H1 (cell line): Measurements from ENCODE around the gene EVA1B. TPM values are rescaled to one million over a fixed set of nuclear protein-coding genes. Genes with fewer than 3 reads are reported as not detected.

Source experiments
- CTCF ChIA-PET: fragments of 300-600 bp; sonication (Branson Sonifier 250); formaldehyde crosslinking; loops from one replicate; lab custom pipeline; 2021; ENCODE audit not compliant: partially characterized antibody; lab: Charles Lee
- POLR2A ChIA-PET: fragments of 300-600 bp; sonication (Branson Sonifier 250); formaldehyde crosslinking; loops from one replicate; lab custom pipeline; 2021; ENCODE audit warnings: inconsistent platforms; ENCODE audit not compliant: partially characterized antibody; lab: Charles Lee
- DNase-seq, 2 experiments: peaks; one replicate each; pipeline versions ENCODE4 v3.0.0 to v3.0.0-alpha.2; 2010 to 2022; ENCODE audit warnings: low spot score in 2 of 2, low read depth in 1 of 2, mixed read lengths in 1 of 2
- FAIRE-seq: peaks from 2 replicates; lab custom pipeline; 2011; peaks lifted over from hg19 to GRCh38; lab: Jason Lieb, UNC
- H2AFZ ChIP-seq: 2 replicates; pipeline ENCODE4 v1.8.1; 2012; ENCODE audit warnings: low read length, inconsistent platforms
- H2AK5ac ChIP-seq: 2 replicates; pipeline ENCODE4 v1.6.1; 2013; ENCODE audit warnings: low read depth, low read length
- H2BK120ac ChIP-seq: replicated peaks from 2 replicates; pipeline ENCODE3; 2013; ENCODE audit warnings: low read depth, low read length, inconsistent platforms
- H2BK12ac ChIP-seq: 2 replicates; pipeline ENCODE4 v1.6.1; 2013; ENCODE audit warnings: low read depth, low read length
- H2BK15ac ChIP-seq: 2 replicates; pipeline ENCODE4 v1.6.1; 2013; ENCODE audit warnings: low read length
- H2BK20ac ChIP-seq: 2 replicates; pipeline ENCODE4 v1.6.1; 2013; ENCODE audit warnings: low read length
- H2BK5ac ChIP-seq: 2 replicates; pipeline ENCODE4 v1.6.1; 2013; ENCODE audit warnings: low read depth, low read length
- H3K14ac ChIP-seq: 2 replicates; pipeline ENCODE4 v1.6.1; 2013; ENCODE audit warnings: inconsistent platforms; ENCODE audit not compliant: insufficient read length
- H3K18ac ChIP-seq: 2 replicates; pipeline ENCODE4 v1.6.1; 2013; ENCODE audit warnings: low read length; ENCODE audit errors: extremely low read depth
- H3K23ac ChIP-seq: 2 replicates; pipeline ENCODE4 v1.6.1; 2013; ENCODE audit warnings: inconsistent platforms; ENCODE audit not compliant: insufficient read length
- H3K23me2 ChIP-seq: 2 replicates; pipeline ENCODE4 v1.6.1; 2013; ENCODE audit warnings: low read depth, low read length
- H3K27ac ChIP-seq: 2 replicates; pipeline ENCODE4 v1.6.1; 2011; ENCODE audit warnings: low read depth, low read length, inconsistent platforms
- H3K27me3 ChIP-seq, 4 experiments: replicated peaks in 1 of 4; 1 replicate in 1 of 4; 2 replicates in 3 of 4; pipeline versions ENCODE4 v1.6.1 to v1.8.1; 2011 to 2013; ENCODE audit warnings: low read length in 3 of 4, mild to moderate bottlenecking in 3 of 4, inconsistent platforms in 2 of 4, mixed read lengths in 2 of 4, moderate library complexity in 1 of 4; ENCODE audit not compliant: control insufficient read depth in 3 of 4, insufficient read depth in 3 of 4; ENCODE audit errors: extremely low read depth in 1 of 4
- H3K36me3 ChIP-seq, 4 experiments: 2 replicates each; pipeline versions ENCODE4 v1.6.1 to v1.8.1; 2011 to 2013; ENCODE audit warnings: mild to moderate bottlenecking in 4 of 4, low read length in 3 of 4, moderate library complexity in 2 of 4, control low read depth in 1 of 4, inconsistent platforms in 1 of 4; ENCODE audit not compliant: insufficient read depth in 4 of 4, control insufficient read depth in 2 of 4
- H3K4ac ChIP-seq: replicated peaks from 2 replicates; pipeline ENCODE3; 2013; ENCODE audit warnings: low read length, low read depth, mixed read lengths, inconsistent platforms; ENCODE audit not compliant: insufficient read length
- H3K4me1 ChIP-seq, 4 experiments: replicated peaks in 1 of 4; 1 replicate in 1 of 4; 2 replicates in 3 of 4; pipeline versions ENCODE4 v1.6.1 to v1.8.1; 2011 to 2013; ENCODE audit warnings: low read length in 3 of 4, inconsistent platforms in 2 of 4, mixed read lengths in 1 of 4; ENCODE audit not compliant: insufficient read depth in 4 of 4, control insufficient read depth in 3 of 4
- H3K4me2 ChIP-seq, 2 experiments: 2 replicates each; pipeline versions ENCODE4 v1.6.1 to v1.8.1; 2011 to 2013; ENCODE audit warnings: low read depth in 2 of 2, low read length in 2 of 2, control low read depth in 1 of 2, inconsistent platforms in 1 of 2, mild to moderate bottlenecking in 1 of 2; ENCODE audit not compliant: insufficient read depth in 1 of 2
- H3K4me3 ChIP-seq, 4 experiments: fragments of 200-600, 300-600 bp in 1 of 4; sonication (generic), shearing (Covaris generic), sonication (Bioruptor Twin) in 1 of 4; 2 replicates each; pipeline versions ENCODE4 v1.5.1 to v1.8.1; 2011 to 2016; ENCODE audit warnings: low read length in 4 of 4, low read depth in 3 of 4, control low read depth in 2 of 4, inconsistent platforms in 2 of 4, mild to moderate bottlenecking in 2 of 4, mixed read lengths in 1 of 4, moderate library complexity in 1 of 4; ENCODE audit not compliant: insufficient read depth in 2 of 4; ENCODE audit errors: extremely low read depth in 1 of 4
- H3K56ac ChIP-seq: replicated peaks from 2 replicates; pipeline ENCODE3; 2013; ENCODE audit warnings: low read depth, mild to moderate bottlenecking, mixed read lengths, low read length, inconsistent platforms; ENCODE audit not compliant: insufficient read length
- H3K79me1 ChIP-seq: 2 replicates; pipeline ENCODE4 v1.6.1; 2013; ENCODE audit warnings: low read depth, low read length, control low read depth
- H3K79me2 ChIP-seq, 2 experiments: 2 replicates each; pipeline versions ENCODE4 v1.6.1 to v1.8.1; 2012 to 2013; ENCODE audit warnings: low read length in 2 of 2, mild to moderate bottlenecking in 2 of 2, inconsistent platforms in 1 of 2; ENCODE audit not compliant: insufficient read depth in 2 of 2, control insufficient read depth in 1 of 2
- H3K9ac ChIP-seq, 4 experiments: replicated peaks in 1 of 4; 1 replicate in 1 of 4; 2 replicates in 3 of 4; pipeline versions ENCODE4 v1.6.1 to v1.8.1; 2011 to 2013; ENCODE audit warnings: low read depth in 3 of 4, low read length in 3 of 4, control low read depth in 2 of 4, mild to moderate bottlenecking in 2 of 4, moderate library complexity in 2 of 4, inconsistent platforms in 1 of 4; ENCODE audit errors: extremely low read depth in 1 of 4
- H3K9me3 ChIP-seq, 2 experiments: 2 replicates each; pipeline versions ENCODE4 v1.6.1 to v1.8.1; 2012 to 2013; ENCODE audit warnings: mild to moderate bottlenecking in 2 of 2, moderate library complexity in 2 of 2, control low read depth in 1 of 2, inconsistent platforms in 1 of 2, low read depth in 1 of 2, low read length in 1 of 2, mixed read lengths in 1 of 2; ENCODE audit not compliant: insufficient read depth in 2 of 2
- H4K20me1 ChIP-seq, 2 experiments: replicated peaks in 1 of 2; 2 replicates each; pipeline versions ENCODE3 to v1.8.1; 2011 to 2013; ENCODE audit warnings: inconsistent platforms in 2 of 2, low read length in 2 of 2, mild to moderate bottlenecking in 1 of 2; ENCODE audit not compliant: insufficient read depth in 2 of 2, control insufficient read depth in 1 of 2
- H4K5ac ChIP-seq: 2 replicates; pipeline ENCODE4 v1.6.1; 2013; ENCODE audit warnings: low read length, low read depth, mixed read lengths, inconsistent platforms; ENCODE audit not compliant: insufficient read length
- H4K8ac ChIP-seq: 2 replicates; pipeline ENCODE4 v1.8.0; 2013; ENCODE audit warnings: mild to moderate bottlenecking, moderate library complexity, low read length, inconsistent platforms; ENCODE audit not compliant: insufficient read depth; ENCODE audit errors: extremely low read depth
- H4K91ac ChIP-seq: replicated peaks from 2 replicates; pipeline ENCODE3; 2013; ENCODE audit warnings: low read length, mixed read lengths, inconsistent platforms; ENCODE audit not compliant: insufficient read length
- CREB1 ChIP-seq: IDR thresholded peaks from 2 replicates; pipeline ENCODE4 v1.6.1; 2012; ENCODE audit warnings: inconsistent platforms
- EGR1 ChIP-seq: IDR thresholded peaks from 2 replicates; pipeline ENCODE4 v1.6.1; 2011; ENCODE audit warnings: low read depth, low read length, borderline replicate concordance
- GTF2F1 ChIP-seq: IDR thresholded peaks from 2 replicates; pipeline ENCODE4 v1.6.1; 2012; ENCODE audit warnings: low read depth, low read length, improper control_type of control experiment, borderline replicate concordance
- HDAC2 ChIP-seq, 2 experiments: fragments of 300-600 bp in 1 of 2; sonication (generic) in 1 of 2; IDR thresholded peaks; 2 replicates each; pipeline ENCODE4 v1.6.1; 2011 to 2012; ENCODE audit warnings: low read depth in 2 of 2, low read length in 2 of 2, mild to moderate bottlenecking in 2 of 2, moderate library complexity in 2 of 2, borderline replicate concordance in 1 of 2, inconsistent platforms in 1 of 2
- JUN ChIP-seq: IDR thresholded peaks from 2 replicates; pipeline ENCODE4 v1.6.1; 2011; ENCODE audit warnings: low read depth, mild to moderate bottlenecking, improper control_type of control experiment, low read length
- KDM4A ChIP-seq: IDR thresholded peaks from one replicate; pipeline ENCODE4 v1.7.1; 2012; ENCODE audit warnings: low read depth, mild to moderate bottlenecking, moderate library complexity, low read length, inconsistent platforms; ENCODE audit not compliant: severe bottlenecking
- NRF1 ChIP-seq: IDR thresholded peaks from 2 replicates; pipeline ENCODE4 v1.6.1; 2011; ENCODE audit warnings: mild to moderate bottlenecking, low read depth, low read length, improper control_type of control experiment
- RXRA ChIP-seq: IDR thresholded peaks from 2 replicates; pipeline ENCODE4 v1.6.1; 2011; ENCODE audit warnings: low read depth, mild to moderate bottlenecking, low read length, moderate library complexity; ENCODE audit not compliant: insufficient read depth
- SIX5 ChIP-seq: IDR thresholded peaks from 2 replicates; pipeline ENCODE4 v1.6.1; 2011; ENCODE audit warnings: mild to moderate bottlenecking, low read depth, low read length
- SP4 ChIP-seq: IDR thresholded peaks from 2 replicates; pipeline ENCODE4 v1.6.1; 2012; ENCODE audit warnings: low read length, inconsistent platforms
- TBP ChIP-seq: IDR thresholded peaks from 2 replicates; pipeline ENCODE4 v1.6.1; 2011; ENCODE audit warnings: low read depth, low read length, improper control_type of control experiment
- WGBS, 2 experiments: shearing (Covaris generic) in 1 of 2; methylation state at CpG; one replicate each; pipeline versions ENCODE4 v1.1.6 to v1.1.7; 2013 to 2015; ENCODE audit warnings: low lambda C conversion rate in 2 of 2, mixed read lengths in 2 of 2, inconsistent platforms in 1 of 2, low coverage in 1 of 2, missing lambda C conversion rate in 1 of 2; ENCODE audit not compliant: insufficient replicate concordance in 2 of 2, insufficient coverage in 1 of 2, insufficient read length in 1 of 2; ENCODE audit errors: extremely low coverage in 1 of 2, missing lambda C conversion rate in 1 of 2; 5-methylcytosine and 5-hydroxymethylcytosine counted together
- polyA plus RNA-seq, 7 experiments: library from polyadenylated mRNA; depleted of rRNA in 3 of 7; stranded (reverse) in 5 of 7; unstranded in 2 of 7; fragments of >200 nt in 5 of 7; fragments of 200-250 nt in 2 of 7; gene quantifications; 1 replicate in 5 of 7; 2 replicates in 1 of 7; 4 replicates in 1 of 7; pipeline versions ENCODE4 v1.2.1 to v1.2.3, GENCODE V29; 2011 to 2013; ENCODE audit warnings: missing spikeins in 2 of 7, mixed read lengths in 2 of 7
- total RNA-seq: library from RNA; stranded (reverse); fragmentation: NEBNext Ultra II Directional; extraction: Animal tissue kit (Norgen Biotek cat#: 25700); gene quantifications from 2 replicates; pipeline ENCODE4 v1.2.1, GENCODE V29; 2021
- TF ChIP-seq, protein P1 (sequence below): IDR thresholded peaks from 2 replicates; pipeline ENCODE4 v1.6.1; 2011; ENCODE audit warnings: low read length, improper control_type of control experiment
- TF ChIP-seq, protein P2 (sequence below): IDR thresholded peaks from 2 replicates; pipeline ENCODE4 v1.6.1; 2012; ENCODE audit warnings: inconsistent platforms

EVA1B gene
- total and polyA plus RNA-seq, 2 of the 8 experiments (the other 6 are each of a cell fraction or from before 2014, with no cell fraction given): 10.0 to 19.9 TPM

DNA sequence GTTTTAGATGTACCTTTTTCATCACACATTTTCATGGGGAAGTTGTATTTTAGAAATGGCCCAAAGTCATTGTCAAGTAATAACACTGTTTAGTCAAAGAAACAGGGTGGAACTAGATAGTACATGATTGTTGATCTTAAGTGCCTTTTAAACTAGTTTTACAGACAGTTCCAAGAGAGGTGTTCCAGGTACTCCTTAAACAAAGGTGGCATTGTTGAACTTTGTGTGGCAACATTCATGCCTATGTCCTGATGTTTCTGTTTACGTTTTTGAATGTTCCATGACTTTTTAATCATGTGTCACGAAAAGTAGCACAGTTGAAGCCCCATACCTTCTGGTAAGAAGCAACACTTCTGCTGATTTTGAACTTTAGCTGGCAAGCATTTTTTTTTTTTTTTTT lies 26.4 kb downstream of the EVA1B start:
- Histone ChIP-seq H2AFZ (no peak overlapping the region), H2BK5ac (no peak overlapping the region), H3K36me3 (peaks cover 32 to 82% (median 65%) of the 10 kb centered on the region in 4 experiments), H3K27me3 (no peaks in the 10 kb centered on the region), H3K18ac (no peak overlapping the region), H2AK5ac (no peak overlapping the region), H4K8ac (no peak overlapping the region), H3K4ac (no peak overlapping the region), H4K5ac (no peak overlapping the region), H2BK120ac (no peak overlapping the region), H3K79me2 (no peaks in the 10 kb centered on the region; a peak in 1 of 4 replicates), H3K23me2 (no peaks in the 10 kb centered on the region; the same call in 1 of the 2 replicates), H3K4me1 (no peaks in the 10 kb centered on the region), H3K56ac (no peak overlapping the region), H3K27ac (no peak overlapping the region), H3K9me3 (no peaks in the 10 kb centered on the region), H3K23ac (no peak overlapping the region), H2BK20ac (no peak overlapping the region), H3K4me3 (no peak overlapping the region), H3K14ac (no peak overlapping the region), H3K4me2 (no peak overlapping the region), H2BK15ac (no peak overlapping the region), H3K9ac (no peak overlapping the region), H4K20me1 (peaks cover 0 to 4% of the 10 kb centered on the region in 2 experiments), H3K79me1 (no peaks in the 10 kb centered on the region), H2BK12ac (no peak overlapping the region), H4K91ac (no peak overlapping the region)
- 97% methylated on average over 2 of the region's 2 CpGs; no CpG with 5 or more reads in 1 of the 2 experiments for WGBS, 2 experiments
- DNase-seq (no peak), FAIRE-seq (no peak)
- ChIA-PET CTCF (interaction anchor here (10.4 kb wide), 1 partner anchor 10 kb away, joined by 68 read pairs; no protein-coding TSS in a partner anchor), POLR2A (interaction anchor here (1.0 to 1.2 kb wide), 2 partner anchors 9 to 145 kb away, joined by 3 to 4 read pairs; partner anchors contain the start of gene SH3D21)
- TF ChIP-seq, protein P1, sequence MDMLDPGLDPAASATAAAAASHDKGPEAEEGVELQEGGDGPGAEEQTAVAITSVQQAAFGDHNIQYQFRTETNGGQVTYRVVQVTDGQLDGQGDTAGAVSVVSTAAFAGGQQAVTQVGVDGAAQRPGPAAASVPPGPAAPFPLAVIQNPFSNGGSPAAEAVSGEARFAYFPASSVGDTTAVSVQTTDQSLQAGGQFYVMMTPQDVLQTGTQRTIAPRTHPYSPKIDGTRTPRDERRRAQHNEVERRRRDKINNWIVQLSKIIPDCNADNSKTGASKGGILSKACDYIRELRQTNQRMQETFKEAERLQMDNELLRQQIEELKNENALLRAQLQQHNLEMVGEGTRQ: no peak
- TF ChIP-seq, protein P2, sequence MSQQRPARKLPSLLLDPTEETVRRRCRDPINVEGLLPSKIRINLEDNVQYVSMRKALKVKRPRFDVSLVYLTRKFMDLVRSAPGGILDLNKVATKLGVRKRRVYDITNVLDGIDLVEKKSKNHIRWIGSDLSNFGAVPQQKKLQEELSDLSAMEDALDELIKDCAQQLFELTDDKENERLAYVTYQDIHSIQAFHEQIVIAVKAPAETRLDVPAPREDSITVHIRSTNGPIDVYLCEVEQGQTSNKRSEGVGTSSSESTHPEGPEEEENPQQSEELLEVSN: no peak
- TF ChIP-seq HDAC2 (IDR thresholded peaks at IDR 0.05; ENCODE audit: borderline replicate concordance in 1 of 2, low read depth in 2 of 2, low read length in 2 of 2) (no peak), SP4 (no peak), CREB1 (no peak), JUN (no peak), NRF1 (no peak), GTF2F1 (no peak), TBP (no peak), KDM4A (no peak), EGR1 (no peak), SIX5 (no peak), RXRA (no peak)
